Mesenchymal stem cell (in vitro differentiated cells and primary cell): ENCODE measurements around the gene GAL3ST3.

Experiments
- DNase-seq: peaks from one replicate; pipeline ENCODE4 v3.0.0-alpha.2; 2013
- H2AFZ ChIP-seq: one replicate; pipeline ENCODE4 v1.6.1; 2013; ENCODE audit warnings: low read depth, mild to moderate bottlenecking, control low read depth, inconsistent platforms, low read length, moderate library complexity
- H2AK5ac ChIP-seq: 2 replicates; pipeline ENCODE4 v1.6.1; 2013; ENCODE audit warnings: low read length, moderate library complexity, mild to moderate bottlenecking, inconsistent platforms; ENCODE audit not compliant: severe bottlenecking
- H2BK120ac ChIP-seq: one replicate; pipeline ENCODE4 v1.6.1; 2013; ENCODE audit warnings: low read depth, mild to moderate bottlenecking, inconsistent platforms, low read length, moderate library complexity
- H2BK12ac ChIP-seq, 2 experiments: one replicate each; pipeline ENCODE4 v1.6.1; 2013; ENCODE audit warnings: inconsistent platforms in 2 of 2, low read length in 2 of 2, mild to moderate bottlenecking in 2 of 2, moderate library complexity in 2 of 2, control low read depth in 1 of 2
- H2BK15ac ChIP-seq: one replicate; pipeline ENCODE4 v1.6.1; 2013; ENCODE audit warnings: mild to moderate bottlenecking, low read depth, inconsistent platforms; ENCODE audit not compliant: poor library complexity, severe bottlenecking
- H2BK5ac ChIP-seq: 2 replicates; pipeline ENCODE4 v1.6.1; 2013; ENCODE audit warnings: low read depth, mild to moderate bottlenecking, low read length, control low read depth, inconsistent platforms; ENCODE audit not compliant: poor library complexity, severe bottlenecking
- H3K14ac ChIP-seq, 2 experiments: one replicate each; pipeline ENCODE4 v1.6.1; 2013; ENCODE audit warnings: inconsistent platforms in 2 of 2, low read length in 2 of 2, control low read depth in 1 of 2, mild to moderate bottlenecking in 1 of 2, moderate library complexity in 1 of 2
- H3K18ac ChIP-seq, 2 experiments: one replicate each; pipeline ENCODE4 v1.6.1; 2013; ENCODE audit warnings: inconsistent platforms in 2 of 2, low read length in 2 of 2, control low read depth in 1 of 2, low read depth in 1 of 2, mild to moderate bottlenecking in 1 of 2
- H3K23ac ChIP-seq, 2 experiments: one replicate each; pipeline ENCODE4 v1.6.1; 2013; ENCODE audit warnings: inconsistent platforms in 2 of 2, low read length in 2 of 2, mild to moderate bottlenecking in 2 of 2, moderate library complexity in 2 of 2, control low read depth in 1 of 2
- H3K27ac ChIP-seq: 2 replicates; pipeline ENCODE4 v1.5.1; 2013; ENCODE audit warnings: mild to moderate bottlenecking, moderate library complexity, low read length, control low read depth, inconsistent platforms; ENCODE audit not compliant: poor library complexity, severe bottlenecking
- H3K27me3 ChIP-seq, 2 experiments: 2 replicates each; pipeline versions ENCODE4 v1.6.1 to v1.7.0; 2013; ENCODE audit warnings: low read length in 2 of 2, mild to moderate bottlenecking in 2 of 2, moderate library complexity in 2 of 2, control low read depth in 1 of 2, inconsistent platforms in 1 of 2; ENCODE audit not compliant: control insufficient read depth in 1 of 2, insufficient read depth in 1 of 2
- H3K36me3 ChIP-seq, 2 experiments: 2 replicates each; pipeline versions ENCODE4 v1.6.1 to v1.7.0; 2013; ENCODE audit warnings: low read length in 2 of 2, control low read depth in 1 of 2, inconsistent platforms in 1 of 2, low read depth in 1 of 2, mild to moderate bottlenecking in 1 of 2; ENCODE audit not compliant: insufficient read depth in 2 of 2, control insufficient read depth in 1 of 2
- H3K4ac ChIP-seq, 2 experiments: one replicate each; pipeline ENCODE4 v1.6.1; 2013; ENCODE audit warnings: inconsistent platforms in 2 of 2, low read length in 2 of 2, mild to moderate bottlenecking in 2 of 2, moderate library complexity in 2 of 2, control low read depth in 1 of 2, low read depth in 1 of 2
- H3K4me1 ChIP-seq: 2 replicates; pipeline ENCODE4 v1.6.1; 2013; ENCODE audit warnings: low read depth, low read length, control low read depth; ENCODE audit not compliant: control insufficient read depth, insufficient read depth
- H3K4me2 ChIP-seq: 2 replicates; pipeline ENCODE4 v1.6.1; 2013; ENCODE audit warnings: low read length, mild to moderate bottlenecking, inconsistent platforms; ENCODE audit not compliant: poor library complexity, severe bottlenecking
- H3K4me3 ChIP-seq, 2 experiments: 2 replicates each; pipeline versions ENCODE4 v1.5.1 to v1.7.0; 2013; ENCODE audit warnings: low read length in 2 of 2, mild to moderate bottlenecking in 2 of 2, control low read depth in 1 of 2, low read depth in 1 of 2; ENCODE audit not compliant: insufficient read depth in 1 of 2
- H3K79me1 ChIP-seq: replicated peaks from 2 replicates; pipeline ENCODE4 v1.6.1; 2013; ENCODE audit warnings: mild to moderate bottlenecking, control low read depth, low read length, inconsistent platforms; ENCODE audit not compliant: poor library complexity, severe bottlenecking
- H3K9ac ChIP-seq: 2 replicates; pipeline ENCODE4 v1.7.0; 2013; ENCODE audit warnings: mild to moderate bottlenecking, low read length, moderate library complexity
- H3K9me3 ChIP-seq: 2 replicates; pipeline ENCODE4 v1.7.0; 2013; ENCODE audit warnings: mild to moderate bottlenecking, low read length; ENCODE audit not compliant: control insufficient read depth
- H4K8ac ChIP-seq: one replicate; pipeline ENCODE4 v1.6.1; 2013; ENCODE audit warnings: inconsistent platforms, mild to moderate bottlenecking, low read length, moderate library complexity
- H4K91ac ChIP-seq: one replicate; pipeline ENCODE4 v1.6.1; 2013; ENCODE audit warnings: mild to moderate bottlenecking, low read length, inconsistent platforms
- WGBS: methylation state at CpG from one replicate; pipeline ENCODE4 v1.1.7; 2013; ENCODE audit warnings: mixed read lengths; 5-methylcytosine and 5-hydroxymethylcytosine counted together

The GAL3ST3 gene

DNA sequence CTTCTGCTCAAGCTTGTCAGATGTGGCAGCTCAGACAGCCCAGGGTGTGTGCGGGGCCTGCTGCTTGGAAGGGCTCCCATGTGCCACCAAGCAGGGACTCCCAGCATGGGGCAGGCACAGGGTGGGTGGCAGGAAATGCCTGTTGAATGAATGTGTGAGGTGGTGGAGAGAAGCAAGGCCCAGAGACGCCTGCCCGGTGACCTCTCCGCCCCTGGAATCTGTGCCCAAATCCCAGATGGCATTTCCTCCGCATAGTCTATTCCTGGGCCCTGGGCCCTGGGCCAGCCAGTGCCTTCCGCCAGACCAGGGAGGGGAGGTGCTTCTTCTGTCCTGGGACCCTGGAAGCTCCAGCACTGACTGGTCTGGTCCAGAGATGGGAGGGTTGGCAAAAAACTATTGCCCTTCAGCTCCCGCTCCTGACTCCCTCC, 33.5 kb downstream of the GAL3ST3 start:
- WGBS: 47% methylated on average over 7 of the region's 7 CpGs
- H4K8ac ChIP-seq: peak overlapping the region; percentile 91
- H2BK15ac ChIP-seq: no peak overlapping the region
- H3K4me2 ChIP-seq: no peak overlapping the region
- H3K36me3 ChIP-seq: no peaks in the 10 kb centered on the region
- no peak overlapping the region for H2BK5ac ChIP-seq
- no peak overlapping the region for H3K23ac ChIP-seq
- DNase-seq: no peak
- no peaks in the 10 kb centered on the region for H3K79me1 ChIP-seq
- H3K4ac ChIP-seq: peak overlapping the region in 1 of 2 experiments; percentile 35
- H2AFZ ChIP-seq: no peak overlapping the region
- no peak overlapping the region for H3K9ac ChIP-seq
- no peaks in the 10 kb centered on the region for H3K9me3 ChIP-seq
- H4K91ac ChIP-seq: peak overlapping the region; percentile 70
- no peak overlapping the region for H3K4me3 ChIP-seq
- no peak overlapping the region for H2BK12ac ChIP-seq
- peak overlapping the region in 1 of 2 experiments; percentile 37 for H3K18ac ChIP-seq
- H2AK5ac ChIP-seq: no peak overlapping the region
- peaks cover 4 to 20% of the 10 kb centered on the region in 2 experiments for H3K27me3 ChIP-seq
- H2BK120ac ChIP-seq: no peak overlapping the region
- no peak overlapping the region for H3K27ac ChIP-seq
- peaks cover 27% of the 10 kb centered on the region for H3K4me1 ChIP-seq
- no peak overlapping the region for H3K14ac ChIP-seq

- peaks cover 4 to 20% of the 10 kb centered on the region in 2 experiments for H3K27me3 ChIP-seq
- H3K4me3 ChIP-seq: no peak overlapping the region
- 94% methylated on average over 6 of the region's 6 CpGs for WGBS
- no peaks in the 10 kb centered on the region for H3K79me1 ChIP-seq
- H3K4me2 ChIP-seq: no peak overlapping the region
- no peaks in the 10 kb centered on the region for H3K9me3 ChIP-seq
- no peak overlapping the region for H2BK5ac ChIP-seq
- no peak overlapping the region for H2BK120ac ChIP-seq
- peak overlapping the region; percentile 70 for H4K91ac ChIP-seq
- no peak for DNase-seq
- H4K8ac ChIP-seq: peak overlapping the region; percentile 91
- H2AK5ac ChIP-seq: peak overlapping the region; percentile 47
- H3K4ac ChIP-seq: peak overlapping the region; percentile 40 to 46
- H3K4me1 ChIP-seq: peaks cover 27% of the 10 kb centered on the region
- peak overlapping the region; percentile 14 to 37 for H3K18ac ChIP-seq
- H3K14ac ChIP-seq: no peak overlapping the region
- H3K9ac ChIP-seq: no peak overlapping the region
- H3K23ac ChIP-seq: no peak overlapping the region
- H2AFZ ChIP-seq: no peak overlapping the region
- H3K36me3 ChIP-seq: no peaks in the 10 kb centered on the region
- H2BK15ac ChIP-seq: no peak overlapping the region
- no peak overlapping the region for H2BK12ac ChIP-seq
- no peak overlapping the region for H3K27ac ChIP-seq
Observed at GRCh38 chr11:66014804-66015453, 34.0 kb downstream of the GAL3ST3 start.

DNA sequence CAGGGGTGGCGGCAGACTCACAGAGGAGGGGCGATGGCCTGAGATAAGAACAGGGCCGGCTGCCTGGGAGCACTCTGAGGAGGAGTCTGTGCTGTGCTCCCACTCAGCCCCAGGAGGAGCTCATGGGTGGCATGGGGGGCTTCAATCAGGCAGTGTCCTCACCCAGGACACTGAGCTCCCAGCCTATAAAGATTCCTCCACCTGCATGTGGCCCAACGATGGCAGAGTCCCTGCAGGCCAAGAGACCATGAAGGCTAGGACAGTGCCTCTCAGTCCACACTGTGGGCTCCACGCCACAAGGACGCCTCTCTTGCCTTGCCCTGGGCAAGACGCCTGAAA, 35.2 kb downstream of the GAL3ST3 start:
- no peak overlapping the region for H3K14ac ChIP-seq

DNA sequence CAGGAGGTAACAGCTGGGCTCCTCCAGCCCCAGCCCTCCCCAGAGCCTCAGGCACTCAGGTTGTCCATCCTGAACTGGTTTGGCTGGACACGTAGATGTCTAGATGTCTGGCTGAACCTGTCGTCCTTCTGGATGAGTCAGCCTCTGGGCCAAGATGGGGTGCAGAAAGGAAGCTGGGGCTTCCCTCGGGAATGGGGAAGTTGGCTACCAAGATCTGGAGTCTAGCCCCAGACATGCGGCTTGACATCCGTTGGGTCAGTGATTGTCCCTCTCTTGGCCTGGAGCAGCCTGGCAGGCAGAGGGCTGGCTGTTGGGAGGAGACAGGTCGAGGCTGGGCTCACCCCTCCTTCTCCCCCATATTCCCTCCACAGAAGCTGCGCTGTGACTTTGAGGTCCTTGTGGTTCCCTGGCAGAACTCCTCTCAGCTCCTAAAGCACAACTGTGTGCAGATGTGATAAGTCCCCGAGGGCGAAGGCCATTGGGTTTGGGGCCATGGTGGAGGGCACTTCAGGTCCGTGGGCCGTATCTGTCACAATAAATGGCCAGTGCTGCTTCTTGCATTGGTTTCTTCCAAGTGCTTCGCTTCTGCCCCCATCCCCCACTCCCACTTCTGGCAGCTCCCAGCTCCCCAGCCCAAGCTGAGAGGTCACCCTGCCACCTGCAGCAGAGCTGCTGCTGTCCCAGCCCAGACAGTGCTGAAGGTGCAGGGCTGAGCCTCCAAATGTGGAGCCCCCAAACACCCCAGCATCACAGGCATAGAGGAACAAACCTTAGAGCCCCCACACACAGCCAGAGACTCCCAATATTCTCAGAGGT, 35.8 kb downstream of the GAL3ST3 start:
- no peak overlapping the region for H3K27ac ChIP-seq

More for the DNA sequence above, 35.2 kb downstream of the GAL3ST3 start:
- no peak overlapping the region for H2BK5ac ChIP-seq
- no peak overlapping the region for H2BK15ac ChIP-seq
- no peak for DNase-seq
- no peak overlapping the region for H2BK120ac ChIP-seq
- peaks cover 4 to 20% of the 10 kb centered on the region in 2 experiments for H3K27me3 ChIP-seq
- H3K4me3 ChIP-seq: no peak overlapping the region
- no peaks in the 10 kb centered on the region for H3K9me3 ChIP-seq
- no peak overlapping the region for H3K18ac ChIP-seq
- H4K91ac ChIP-seq: no peak overlapping the region
- no peaks in the 10 kb centered on the region for H3K79me1 ChIP-seq
- no peak overlapping the region for H2AK5ac ChIP-seq
- no peak overlapping the region for H3K4me2 ChIP-seq
- H3K36me3 ChIP-seq: no peaks in the 10 kb centered on the region
- H3K4ac ChIP-seq: no peak overlapping the region
- no peak overlapping the region for H3K23ac ChIP-seq
- peaks cover 28% of the 10 kb centered on the region for H3K4me1 ChIP-seq
- 73% methylated on average over 7 of the region's 7 CpGs for WGBS
- no peak overlapping the region for H3K9ac ChIP-seq
- no peak overlapping the region for H3K27ac ChIP-seq
- no peak overlapping the region for H2BK12ac ChIP-seq
- no peak overlapping the region for H2AFZ ChIP-seq
- H4K8ac ChIP-seq: no peak overlapping the region

More for the DNA sequence above, 35.8 kb downstream of the GAL3ST3 start:
- no peak overlapping the region for H3K14ac ChIP-seq
- H3K18ac ChIP-seq: no peak overlapping the region
- H3K4me2 ChIP-seq: no peak overlapping the region
- 85% methylated on average over 12 of the region's 12 CpGs for WGBS
- H2BK15ac ChIP-seq: no peak overlapping the region
- no peak overlapping the region for H4K8ac ChIP-seq
- peak overlapping the region in 1 of 2 experiments; percentile 11 for H2BK12ac ChIP-seq
- no peak overlapping the region for H2BK5ac ChIP-seq
- H3K23ac ChIP-seq: peak overlapping the region in 1 of 2 experiments; percentile 54
- H2AFZ ChIP-seq: no peak overlapping the region
- H2AK5ac ChIP-seq: no peak overlapping the region
- no peaks in the 10 kb centered on the region for H3K36me3 ChIP-seq
- H3K4me3 ChIP-seq: peak overlapping the region in 1 of 2 experiments; percentile 14
- H3K4ac ChIP-seq: no peak overlapping the region
- H3K9me3 ChIP-seq: no peaks in the 10 kb centered on the region
- peaks cover 31% of the 10 kb centered on the region for H3K4me1 ChIP-seq
- H4K91ac ChIP-seq: no peak overlapping the region
- peaks cover 4 to 20% of the 10 kb centered on the region in 2 experiments for H3K27me3 ChIP-seq
- no peak overlapping the region for H3K9ac ChIP-seq
- no peak for DNase-seq
- no peaks in the 10 kb centered on the region for H3K79me1 ChIP-seq
- H2BK120ac ChIP-seq: no peak overlapping the region
